SK-N-MC (cell line): Measurements from ENCODE around the gene RPS6KA6.

ENCODE experiments used
- EZH2 ChIP-seq: fragments of 200-600 bp; sonication (generic); IDR thresholded peaks from one replicate; pipeline ENCODE4 v1.6.1; 2017; ENCODE audit warnings: antibody characterized with exemption
- FOXP2 ChIP-seq: optimal IDR thresholded peaks from 2 replicates; pipeline ENCODE3; 2011; ENCODE audit warnings: mild to moderate bottlenecking, moderate library complexity; ENCODE audit not compliant: insufficient read depth; ENCODE audit errors: extremely low read length, control extremely low read depth
- POLR2AphosphoS5 ChIP-seq: IDR thresholded peaks from 2 replicates; pipeline ENCODE4 v1.6.1; 2012; ENCODE audit warnings: mild to moderate bottlenecking, low read depth, low read length, borderline replicate concordance

DNA sequence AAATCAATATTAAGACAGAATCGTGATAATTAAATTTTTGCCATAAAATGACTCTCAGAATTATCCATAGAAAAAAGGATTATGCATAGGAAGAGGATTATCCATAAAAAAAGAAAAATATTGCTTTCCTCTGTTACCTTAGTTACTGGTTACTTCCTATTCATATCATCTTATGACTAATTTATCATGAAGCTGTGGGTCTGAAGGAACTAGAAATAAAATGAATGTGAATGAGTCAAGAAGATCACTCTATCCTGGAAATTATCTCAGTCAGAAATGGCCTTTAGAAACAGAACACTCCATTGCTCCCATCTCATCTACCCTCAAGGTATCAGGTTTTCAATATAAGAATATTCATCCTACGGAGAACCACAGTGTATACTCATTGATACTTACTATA is 19.4 kb downstream of the RPS6KA6 start:
- TF ChIP-seq POLR2AphosphoS5 (no peak), EZH2 (no peak), FOXP2 (no peak)
